Gastroesophageal sphincter (tissue), 4 donors: ENCODE data around the gene ADIG. TPM values are rescaled to one million over a fixed set of nuclear protein-coding genes. Genes with fewer than 3 reads are reported as not detected.

ENCODE experiments used
- ATAC-seq: fragments of 150-250 bp; one replicate; pipeline ENCODE4 v1.9.1; 2016; ENCODE audit warnings: mild to moderate bottlenecking, moderate library complexity
- H3K27ac ChIP-seq, 4 donors: fragments of 200-600 bp; sonication (generic) in 3 of 4; 1 replicate in 3 of 4; 2 replicates in 1 of 4; pipeline ENCODE4 v1.5.1; 2016 to 2019
- H3K27me3 ChIP-seq: fragments of 200-600 bp; sonication (generic); one replicate; pipeline ENCODE4 v1.5.1; 2019
- H3K36me3 ChIP-seq, 2 donors: fragments of 200-600 bp; sonication (generic); one replicate each; pipeline ENCODE4 v1.5.1; 2019; ENCODE audit warnings: control low read depth in 1 of 2
- H3K4me1 ChIP-seq, 3 donors: fragments of 200-600 bp; sonication (generic); 1 replicate in 2 of 3; 2 replicates in 1 of 3; pipeline ENCODE4 v1.5.1; 2016 to 2019; ENCODE audit warnings: control low read depth in 2 of 3
- H3K4me3 ChIP-seq, 2 donors: fragments of 200-600 bp; sonication (generic); one replicate each; pipeline ENCODE4 v1.5.1; 2019; ENCODE audit warnings: mild to moderate bottlenecking in 1 of 2, moderate library complexity in 1 of 2
- H3K9me3 ChIP-seq, 3 donors: fragments of 200-600 bp; sonication (generic); one replicate each; pipeline ENCODE4 v1.5.1; 2017 to 2019; ENCODE audit warnings: control low read depth in 2 of 3
- CTCF ChIP-seq, 4 experiments: fragments of 200-600 bp in 2 of 4; fragments of 450-650 bp in 2 of 4; sonication (generic) in 1 of 4; IDR thresholded peaks; one replicate each; pipeline ENCODE4 v1.5.1; 2017 to 2019; ENCODE audit warnings: antibody characterized with exemption in 4 of 4, mild to moderate bottlenecking in 2 of 4, moderate library complexity in 2 of 4
- EP300 ChIP-seq: sonication (generic); formaldehyde crosslinking; IDR thresholded peaks from one replicate; pipeline ENCODE4 v1.6.1; 2017; ENCODE audit warnings: antibody characterized with exemption, mild to moderate bottlenecking
- POLR2A ChIP-seq, 2 donors: fragments of 450-650 bp; IDR thresholded peaks; one replicate each; pipeline ENCODE4 v1.6.1; 2017; ENCODE audit warnings: antibody characterized with exemption in 2 of 2, mild to moderate bottlenecking in 2 of 2, moderate library complexity in 1 of 2
- POLR2AphosphoS5 ChIP-seq: sonication (generic); formaldehyde crosslinking; IDR thresholded peaks from one replicate; pipeline ENCODE4 v1.6.1; 2017; ENCODE audit warnings: antibody characterized with exemption
- WGBS, 2 donors: methylation state at CpG; one replicate each; pipeline ENCODE4 v1.1.5; 2018; ENCODE audit warnings: low coverage in 1 of 2; 5-methylcytosine and 5-hydroxymethylcytosine counted together
- total RNA-seq, 4 donors: library from RNA; depleted of rRNA; stranded (reverse); fragments of >200 nt; gene quantifications; one replicate each; pipeline ENCODE4 v1.1.0, GENCODE V29; 2016

The ADIG gene
- total RNA-seq, 4 donors from 2014 or later = not detected

- TF ChIP-seq POLR2A (IDR thresholded peaks at IDR 0.05) (no peak), EP300 (no peak), POLR2AphosphoS5 (no peak), CTCF (IDR thresholded peaks at IDR 0.05) (no peak)
- ATAC-seq = no peak
- Histone ChIP-seq H3K4me1 (no peaks in the 10 kb centered on the region), H3K4me3 (no peak overlapping the region), H3K9me3 (no peaks in the 10 kb centered on the region), H3K27ac (no peak overlapping the region), H3K27me3 (no peaks in the 10 kb centered on the region), H3K36me3 (peaks cover 0 to 100% of the 10 kb centered on the region in 2 donors)
- WGBS, 2 donors = 91 to 95% methylated on average over 2 to 3 of the region's 3 CpGs
Measured at GRCh38 chr20:38558596-38559360, 22.2 kb upstream of the ADIG start.

- H3K27ac ChIP-seq = no peak overlapping the region
- no peaks in the 10 kb centered on the region for H3K9me3 ChIP-seq
- TF ChIP-seq EP300 = no peak
- TF ChIP-seq CTCF (IDR thresholded peaks at IDR 0.05) = no peak
- H3K27me3 ChIP-seq = no peaks in the 10 kb centered on the region
- no peak for ATAC-seq
- H3K36me3 ChIP-seq = peaks cover 0 to 100% of the 10 kb centered on the region in 2 donors
- 86 to 92% methylated on average over 3 of the region's 3 CpGs for WGBS, 2 donors
- H3K4me3 ChIP-seq = no peak overlapping the region
- H3K4me1 ChIP-seq = no peaks in the 10 kb centered on the region
Measured at GRCh38 chr20:38559764-38560163, 21.2 kb upstream of the ADIG start.

- Histone ChIP-seq H3K27me3 (no peaks in the 10 kb centered on the region), H3K27ac (no peak overlapping the region), H3K36me3 (peaks cover 5 to 98% of the 10 kb centered on the region in 2 donors), H3K9me3 (no peaks in the 10 kb centered on the region), H3K4me3 (no peak overlapping the region), H3K4me1 (no peaks in the 10 kb centered on the region)
- 84 to 94% methylated on average over 3 to 6 of the region's 6 CpGs for WGBS, 2 donors
- TF ChIP-seq EP300 = no peak
- no peak for TF ChIP-seq POLR2AphosphoS5
- TF ChIP-seq CTCF (IDR thresholded peaks at IDR 0.05) = no peak
- TF ChIP-seq POLR2A (IDR thresholded peaks at IDR 0.05) = no peak
- ATAC-seq = no peak
Measured at GRCh38 chr20:38563802-38564431, 17.1 kb upstream of the ADIG start.

- no peak overlapping the region for H3K27ac ChIP-seq
- H3K36me3 ChIP-seq = peaks cover 5 to 98% of the 10 kb centered on the region in 2 donors
- no peaks in the 10 kb centered on the region for H3K27me3 ChIP-seq
- WGBS, 2 donors = 95% methylated on average over 1 of the region's 1 CpG; no CpG with 5 or more reads in 1 of the 2 donors
- no peak for ATAC-seq
- TF ChIP-seq POLR2A (IDR thresholded peaks at IDR 0.05) = no peak
- no peak for TF ChIP-seq EP300
- TF ChIP-seq CTCF (IDR thresholded peaks at IDR 0.05) = no peak
- no peak for TF ChIP-seq POLR2AphosphoS5
- no peak overlapping the region for H3K4me3 ChIP-seq
- H3K4me1 ChIP-seq = no peaks in the 10 kb centered on the region
- H3K9me3 ChIP-seq = no peaks in the 10 kb centered on the region
Measured at GRCh38 chr20:38564680-38565079, 16.3 kb upstream of the ADIG start.
